Measurements from ENCODE around the gene COL23A1. TPM values are rescaled to one million over a fixed set of nuclear protein-coding genes. Genes with fewer than 3 reads are reported as not detected.

The COL23A1 gene
- total RNA-seq, 1 donor from 2014 or later: 0.12 TPM

GRCh38 chr5:178602752-178603151, 12.6 kb upstream of the COL23A1 start:
- Mint-ChIP-seq H3K27me3 (ENCODE audit: low read depth) (no peaks in the 10 kb centered on the region), H3K4me1 (ENCODE audit: low read depth) (peaks cover 15% of the 10 kb centered on the region), H3K4me3 (ENCODE audit: unreplicated experiment) (no peak overlapping the region), H3K36me3 (ENCODE audit: low read depth) (peaks cover 41% of the 10 kb centered on the region), H3K9me3 (ENCODE audit: low read depth) (peaks cover 5% of the 10 kb centered on the region), H3K27ac (ENCODE audit: unreplicated experiment) (peak overlapping the region; percentile 57)
- DNase-seq (ENCODE audit: low spot score): no peak
- TF ChIP-seq CTCF (IDR thresholded peaks at IDR 0.05): no peak

- H3K4me3 Mint-ChIP-seq (ENCODE audit: unreplicated experiment): no peak overlapping the region
- peaks cover 30% of the 10 kb centered on the region for H3K36me3 Mint-ChIP-seq (ENCODE audit: low read depth)
- peaks cover 7% of the 10 kb centered on the region for H3K4me1 Mint-ChIP-seq (ENCODE audit: low read depth)
- no peak overlapping the region for H3K27ac Mint-ChIP-seq (ENCODE audit: unreplicated experiment)
- H3K27me3 Mint-ChIP-seq (ENCODE audit: low read depth): no peaks in the 10 kb centered on the region
- DNase-seq (ENCODE audit: low spot score): no peak
- TF ChIP-seq CTCF (IDR thresholded peaks at IDR 0.05): no peak
- H3K9me3 Mint-ChIP-seq (ENCODE audit: low read depth): peaks cover 26% of the 10 kb centered on the region
Observed at GRCh38 chr5:178595750-178596149, 5.6 kb upstream of the COL23A1 start.

GRCh38 chr5:178595150-178595549, 5.0 kb upstream of the COL23A1 start:
- no peak for TF ChIP-seq CTCF (IDR thresholded peaks at IDR 0.05)
- no peak for DNase-seq (ENCODE audit: low spot score)
- Mint-ChIP-seq H3K27ac (ENCODE audit: unreplicated experiment) (no peak overlapping the region), H3K4me1 (ENCODE audit: low read depth) (peaks cover 10% of the 10 kb centered on the region), H3K9me3 (ENCODE audit: low read depth) (peaks cover 26% of the 10 kb centered on the region), H3K4me3 (ENCODE audit: unreplicated experiment) (no peak overlapping the region), H3K36me3 (ENCODE audit: low read depth) (peaks cover 30% of the 10 kb centered on the region), H3K27me3 (ENCODE audit: low read depth) (no peaks in the 10 kb centered on the region)

- H3K27ac Mint-ChIP-seq (ENCODE audit: unreplicated experiment): no peak overlapping the region
- peaks cover 10% of the 10 kb centered on the region for H3K4me1 Mint-ChIP-seq (ENCODE audit: low read depth)
- H3K4me3 Mint-ChIP-seq (ENCODE audit: unreplicated experiment): peak overlapping the region; percentile 65
- peak; percentile 63 for TF ChIP-seq CTCF (IDR thresholded peaks at IDR 0.05)
- peaks cover 15% of the 10 kb centered on the region for H3K9me3 Mint-ChIP-seq (ENCODE audit: low read depth)
- no peak for DNase-seq (ENCODE audit: low spot score)
- H3K27me3 Mint-ChIP-seq (ENCODE audit: low read depth): peaks cover 27% of the 10 kb centered on the region
- H3K36me3 Mint-ChIP-seq (ENCODE audit: low read depth): peaks cover 15% of the 10 kb centered on the region
Observed at GRCh38 chr5:178590924-178591423, 781 bp upstream of the COL23A1 start.

GRCh38 chr5:178589180-178590140, 733 bp downstream of the COL23A1 start:
- Mint-ChIP-seq H3K9me3 (ENCODE audit: low read depth) (peaks cover 1% of the 10 kb centered on the region), H3K27ac (ENCODE audit: unreplicated experiment) (no peak overlapping the region), H3K4me3 (ENCODE audit: unreplicated experiment) (peak overlapping the region; percentile 58), H3K36me3 (ENCODE audit: low read depth) (peaks cover 3% of the 10 kb centered on the region), H3K4me1 (ENCODE audit: low read depth) (peaks cover 10% of the 10 kb centered on the region), H3K27me3 (ENCODE audit: low read depth) (peaks cover 27% of the 10 kb centered on the region)
- peak; percentile 47 for TF ChIP-seq CTCF (IDR thresholded peaks at IDR 0.05)
- DNase-seq (ENCODE audit: low spot score): no peak

Data from chondrocyte (in vitro differentiated cells).